HCT116 (cell line): Measurements from ENCODE around the gene MIS18BP1. TPM values are rescaled to one million over a fixed set of nuclear protein-coding genes. Genes with fewer than 3 reads are reported as not detected.

Source experiments
- ATAC-seq: fragments of 200-7000 bp; cut with Tn5 transposase; 2 replicates; pipeline ENCODE4 v1.9.1; 2020; ENCODE audit warnings: mild to moderate bottlenecking, moderate library complexity
- BruUV-seq: library from RNA; stranded (reverse); fragments of 400-500 nt; replicated peaks from 2 replicates; lab custom pipeline; 2021; lab: Mats Ljungman, UMichigan
- CTCF ChIA-PET: fragments of 300-600 bp; sonication (Branson Sonifier 250); formaldehyde crosslinking; loops from one replicate; lab custom pipeline; 2021; ENCODE audit warnings: antibody characterized with exemption; lab: Charles Lee
- POLR2A ChIA-PET: fragments of 300-600, 350-600 bp; sonication (Branson Sonifier 250); formaldehyde crosslinking; loops from one replicate; lab custom pipeline; 2021; ENCODE audit warnings: antibody characterized with exemption; lab: Charles Lee
- RAD21 ChIA-PET, 2 experiments: fragments of 300-600 bp; sonication (Branson Sonifier 250); formaldehyde crosslinking; loops; one replicate each; lab custom pipeline; 2023; ENCODE audit warnings: low total read pairs in 2 of 2; ENCODE audit not compliant: uncharacterized antibody in 2 of 2, unreplicated experiment in 2 of 2, low non-redundant PET in 1 of 2; lab: Charles Lee
- DNase-seq: peaks from one replicate; pipeline ENCODE4 v3.0.0-alpha.2; 2010; ENCODE audit warnings: low read depth, low spot score
- H2AFZ ChIP-seq: fragments of 200-600 bp; shearing (Covaris generic), sonication (generic); 2 replicates; pipeline ENCODE4 v1.6.1; 2017; ENCODE audit warnings: low read depth, mixed run types, mixed read lengths, antibody characterized with exemption, low read length; ENCODE audit not compliant: poor library complexity, severe bottlenecking
- H3K27ac ChIP-seq: 2 replicates; pipeline ENCODE4 v1.5.1; 2012; ENCODE audit warnings: low read depth, low read length
- H3K27me3 ChIP-seq: fragments of 200-600 bp; sonication (generic); 2 replicates; pipeline ENCODE4 v1.6.1; 2016; ENCODE audit warnings: mixed run types, low read length, mixed read lengths; ENCODE audit not compliant: insufficient read depth
- H3K36me3 ChIP-seq, 2 experiments: fragments of 200-500 bp in 1 of 2; fragments of 200-600 bp in 1 of 2; sonication (Bioruptor generic) in 1 of 2; sonication (generic) in 1 of 2; 2 replicates each; pipeline versions ENCODE4 v1.5.1 to v1.6.1; 2014 to 2016; ENCODE audit warnings: low read length in 2 of 2, inconsistent platforms in 1 of 2, mixed read lengths in 1 of 2, mixed run types in 1 of 2; ENCODE audit not compliant: insufficient read depth in 2 of 2, control insufficient read depth in 1 of 2
- H3K4me1 ChIP-seq, 2 experiments: fragments of 200-600 bp in 1 of 2; sonication (generic) in 1 of 2; 2 replicates each; pipeline versions ENCODE4 v1.5.1 to v1.6.1; 2012 to 2017; ENCODE audit warnings: low read length in 2 of 2, inconsistent platforms in 1 of 2, mild to moderate bottlenecking in 1 of 2, mixed read lengths in 1 of 2, mixed run types in 1 of 2, moderate library complexity in 1 of 2; ENCODE audit not compliant: insufficient read depth in 2 of 2, control insufficient read depth in 1 of 2
- H3K4me2 ChIP-seq: fragments of 200-600 bp; sonication (generic); 2 replicates; pipeline ENCODE4 v1.6.1; 2017; ENCODE audit warnings: mixed run types, low read length, mixed read lengths
- H3K4me3 ChIP-seq, 2 experiments: fragments of 200-600 bp in 1 of 2; sonication (generic) in 1 of 2; replicated peaks in 1 of 2; 2 replicates each; pipeline ENCODE4 v1.5.1; 2011 to 2016; ENCODE audit warnings: low read length in 2 of 2, control low read depth in 1 of 2, low read depth in 1 of 2, mild to moderate bottlenecking in 1 of 2, mixed read lengths in 1 of 2, mixed run types in 1 of 2
- H3K79me2 ChIP-seq: fragments of 200-600 bp; sonication (generic); 2 replicates; pipeline ENCODE4 v1.6.1; 2017; ENCODE audit warnings: mild to moderate bottlenecking, mixed run types, low read length, moderate library complexity, mixed read lengths; ENCODE audit not compliant: insufficient read depth
- H3K9ac ChIP-seq: fragments of 200-600 bp; sonication (generic); 2 replicates; pipeline ENCODE4 v1.6.1; 2016; ENCODE audit warnings: low read length, mixed read lengths
- H3K9me2 ChIP-seq: fragments of 200-600 bp; sonication (generic), shearing (Covaris generic); 2 replicates; pipeline ENCODE4 v1.6.1; 2017; ENCODE audit warnings: mixed run types, mild to moderate bottlenecking, moderate library complexity; ENCODE audit not compliant: insufficient read depth
- H3K9me3 ChIP-seq, 2 experiments: fragments of 200-500 bp in 1 of 2; fragments of 200-600 bp in 1 of 2; sonication (Bioruptor generic) in 1 of 2; sonication (generic) in 1 of 2; 2 replicates each; pipeline ENCODE4 v1.6.1; 2014 to 2017; ENCODE audit warnings: low read length in 2 of 2, mixed read lengths in 2 of 2, inconsistent platforms in 1 of 2, low read depth in 1 of 2, mild to moderate bottlenecking in 1 of 2, mixed run types in 1 of 2, moderate library complexity in 1 of 2; ENCODE audit not compliant: control insufficient read depth in 1 of 2, insufficient read depth in 1 of 2
- H4K20me1 ChIP-seq: fragments of 200-600 bp; sonication (generic), shearing (Covaris generic); 2 replicates; pipeline ENCODE4 v1.6.1; 2017; ENCODE audit warnings: mixed run types, mild to moderate bottlenecking, moderate library complexity; ENCODE audit not compliant: insufficient read depth
- CBX3 ChIP-seq: IDR thresholded peaks from 2 replicates; pipeline ENCODE4 v1.6.1; 2012; ENCODE audit warnings: low read depth
- CEBPB ChIP-seq: IDR thresholded peaks from 2 replicates; pipeline ENCODE4 v1.6.1; 2012; ENCODE audit warnings: low read depth
- CTCF ChIP-seq, 3 experiments: fragments of 200-600 bp in 1 of 3; sonication (generic) in 1 of 3; IDR thresholded peaks in 2 of 3; conservative IDR thresholded peaks in 1 of 3; 2 replicates each; pipeline ENCODE4 v1.5.1; 2012 to 2017; ENCODE audit warnings: low read depth in 2 of 3, low read length in 2 of 3, antibody characterized with exemption in 1 of 3, borderline replicate concordance in 1 of 3, control low read depth in 1 of 3, mild to moderate bottlenecking in 1 of 3, mixed read lengths in 1 of 3, mixed run types in 1 of 3, moderate library complexity in 1 of 3; ENCODE audit not compliant: insufficient read depth in 1 of 3
- EGR1 ChIP-seq: IDR thresholded peaks from 2 replicates; pipeline ENCODE4 v1.6.1; 2012; ENCODE audit warnings: low read depth
- EZH2 ChIP-seq: fragments of 200-600 bp; sonication (generic); IDR thresholded peaks from 2 replicates; pipeline ENCODE4 v1.6.1; 2017; ENCODE audit warnings: antibody characterized with exemption, mixed run types
- EZH2phosphoT487 ChIP-seq: fragments of 200-600 bp; IDR thresholded peaks from 2 replicates; pipeline ENCODE4 v1.6.1; 2018; ENCODE audit warnings: antibody characterized with exemption, borderline replicate concordance
- JUND ChIP-seq: IDR thresholded peaks from 2 replicates; pipeline ENCODE4 v1.6.1; 2012
- POLR2A ChIP-seq: IDR thresholded peaks from 2 replicates; pipeline ENCODE4 v1.7.0; 2011; ENCODE audit warnings: borderline replicate concordance; ENCODE audit not compliant: insufficient read depth, insufficient read length; ENCODE audit errors: extremely low read depth
- SIN3A ChIP-seq: IDR thresholded peaks from 2 replicates; pipeline ENCODE4 v1.6.1; 2012; ENCODE audit warnings: low read depth
- SP1 ChIP-seq: IDR thresholded peaks from 2 replicates; pipeline ENCODE4 v1.6.1; 2012; ENCODE audit warnings: low read depth
- YY1 ChIP-seq: IDR thresholded peaks from 2 replicates; pipeline ENCODE4 v1.6.1; 2011; ENCODE audit warnings: low read length, low read depth, moderate library complexity, mild to moderate bottlenecking; ENCODE audit not compliant: insufficient replicate concordance; ENCODE audit errors: extremely low read depth
- ZNF274 ChIP-seq: fragments of 200-500 bp; sonication (Bioruptor generic); IDR thresholded peaks from 2 replicates; pipeline ENCODE4 v1.6.1; 2014; ENCODE audit warnings: mild to moderate bottlenecking, low read depth, low read length, inconsistent platforms
- intact Hi-C: fragments of 100-400 bp; cut with micrococcal nuclease; formaldehyde crosslinking; loops from 2 replicates; pipeline ENCODE4 v1.10.0; 2022
- total RNA-seq: library from RNA; stranded (reverse); gene quantifications from one replicate; pipeline ENCODE4 v1.2.1, GENCODE V29; 2021; ENCODE audit not compliant: unreplicated experiment
- TF ChIP-seq, protein P1 (sequence below): IDR thresholded peaks from 2 replicates; pipeline ENCODE4 v1.6.1; 2012; ENCODE audit warnings: low read depth
- TF ChIP-seq, protein P2 (sequence below): IDR thresholded peaks from 2 replicates; pipeline ENCODE4 v1.6.1; 2012

Gene MIS18BP1
- total RNA-seq, 1 experiment from 2014 or later, result 37.9 TPM

- TF ChIP-seq, protein P1, sequence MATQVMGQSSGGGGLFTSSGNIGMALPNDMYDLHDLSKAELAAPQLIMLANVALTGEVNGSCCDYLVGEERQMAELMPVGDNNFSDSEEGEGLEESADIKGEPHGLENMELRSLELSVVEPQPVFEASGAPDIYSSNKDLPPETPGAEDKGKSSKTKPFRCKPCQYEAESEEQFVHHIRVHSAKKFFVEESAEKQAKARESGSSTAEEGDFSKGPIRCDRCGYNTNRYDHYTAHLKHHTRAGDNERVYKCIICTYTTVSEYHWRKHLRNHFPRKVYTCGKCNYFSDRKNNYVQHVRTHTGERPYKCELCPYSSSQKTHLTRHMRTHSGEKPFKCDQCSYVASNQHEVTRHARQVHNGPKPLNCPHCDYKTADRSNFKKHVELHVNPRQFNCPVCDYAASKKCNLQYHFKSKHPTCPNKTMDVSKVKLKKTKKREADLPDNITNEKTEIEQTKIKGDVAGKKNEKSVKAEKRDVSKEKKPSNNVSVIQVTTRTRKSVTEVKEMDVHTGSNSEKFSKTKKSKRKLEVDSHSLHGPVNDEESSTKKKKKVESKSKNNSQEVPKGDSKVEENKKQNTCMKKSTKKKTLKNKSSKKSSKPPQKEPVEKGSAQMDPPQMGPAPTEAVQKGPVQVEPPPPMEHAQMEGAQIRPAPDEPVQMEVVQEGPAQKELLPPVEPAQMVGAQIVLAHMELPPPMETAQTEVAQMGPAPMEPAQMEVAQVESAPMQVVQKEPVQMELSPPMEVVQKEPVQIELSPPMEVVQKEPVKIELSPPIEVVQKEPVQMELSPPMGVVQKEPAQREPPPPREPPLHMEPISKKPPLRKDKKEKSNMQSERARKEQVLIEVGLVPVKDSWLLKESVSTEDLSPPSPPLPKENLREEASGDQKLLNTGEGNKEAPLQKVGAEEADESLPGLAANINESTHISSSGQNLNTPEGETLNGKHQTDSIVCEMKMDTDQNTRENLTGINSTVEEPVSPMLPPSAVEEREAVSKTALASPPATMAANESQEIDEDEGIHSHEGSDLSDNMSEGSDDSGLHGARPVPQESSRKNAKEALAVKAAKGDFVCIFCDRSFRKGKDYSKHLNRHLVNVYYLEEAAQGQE, result no peak
- TF ChIP-seq, protein P2, sequence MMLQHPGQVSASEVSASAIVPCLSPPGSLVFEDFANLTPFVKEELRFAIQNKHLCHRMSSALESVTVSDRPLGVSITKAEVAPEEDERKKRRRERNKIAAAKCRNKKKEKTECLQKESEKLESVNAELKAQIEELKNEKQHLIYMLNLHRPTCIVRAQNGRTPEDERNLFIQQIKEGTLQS, result no peak
- TF ChIP-seq CEBPB (no peak), EZH2 (no peak), CBX3 (no peak), EGR1 (no peak), EZH2phosphoT487 (no peak)
- TF ChIP-seq, all 23 proteins: peak for 0
Measured at GRCh38 chr14:45254771-45255170, 1.8 kb upstream of the MIS18BP1 start (continued).

- H4K20me1 ChIP-seq, result no peaks in the 10 kb centered on the region
- H3K9me3 ChIP-seq, result peaks cover 5 to 6% of the 10 kb centered on the region in 2 experiments; a peak in 1 of 4 replicates
- H3K4me1 ChIP-seq, result peaks cover 13 to 22% of the 10 kb centered on the region in 2 experiments
- POLR2A ChIA-PET, result interaction anchor here (1.1 kb wide), 1 partner anchor 15 kb away, joined by 4 read pairs; no protein-coding TSS in a partner anchor
- peak overlapping the region; percentile 91 for H3K9ac ChIP-seq
- RAD21 ChIA-PET, result no interaction called here
- H3K4me3 ChIP-seq, result peak overlapping the region; percentile 81 to 91
- peaks cover 6% of the 10 kb centered on the region; the same call in 1 of the 2 replicates for H3K79me2 ChIP-seq
- DNase-seq, result peak; percentile 8
- intact Hi-C loops, result loop anchor here (1.0 to 5.0 kb wide), 3 partner anchors 120 to 357 kb away; partner anchors contain the start of genes FKBP3, KLHL28 and TOGARAM1
- peak overlapping the region; percentile 96 for H3K27ac ChIP-seq
- peak; percentile 30 for ATAC-seq
- H3K36me3 ChIP-seq, result no peaks in the 10 kb centered on the region
- CTCF ChIA-PET, result interaction anchor here (0.8 to 1.1 kb wide), 3 partner anchors 15 to 311 kb away, joined by 3 to 4 read pairs (median 3); no protein-coding TSS in a partner anchor
- no peaks in the 10 kb centered on the region for H3K9me2 ChIP-seq
- peak overlapping the region; percentile 93 for H3K4me2 ChIP-seq
- BruUV-seq, result TSS peak; percentile 90
- no peaks in the 10 kb centered on the region for H3K27me3 ChIP-seq
- H2AFZ ChIP-seq, result no peak overlapping the region
- TF ChIP-seq YY1, result no peak
- TF ChIP-seq, protein P2, result no peak
- TF ChIP-seq CEBPB, result peak; percentile 51
- no peak for TF ChIP-seq ZNF274
- TF ChIP-seq POLR2A, result no peak
- TF ChIP-seq CTCF (IDR thresholded peaks at IDR 0.05 in 2 of 3, conservative IDR thresholded peaks at IDR 0.05 in 1 of 3; ENCODE audit: borderline replicate concordance in 1 of 3, insufficient read depth in 1 of 3, low read depth in 2 of 3, low read length in 2 of 3), result no peak
- TF ChIP-seq SIN3A, result no peak
- TF ChIP-seq, protein P1, result no peak
- no peak for TF ChIP-seq SP1
- no peak for TF ChIP-seq EGR1
- TF ChIP-seq JUND, result peak; percentile 4; the same call in 1 of the 2 replicates
Measured at GRCh38 chr14:45253754-45254310, 830 bp upstream of the MIS18BP1 start.
